HG02571 (cell line): Measurements from ENCODE around the gene CABLES1.
"Not testable (repeated sequence)": the region's sequence is repeated elsewhere in the genome, so short reads cannot be mapped to it uniquely, and the experiment has no call there.

ENCODE experiments used
- ATAC-seq: cut with Tn5 transposase; IDR thresholded peaks from one replicate; pipeline ENCODE4 v1.9.1; 2021; ENCODE audit warnings: mild to moderate bottlenecking, moderate library complexity; ENCODE audit not compliant: unreplicated experiment

Gene CABLES1

GRCh38 chr18:23109163-23109562 is 26.1 kb upstream of the CABLES1 start:
- ATAC-seq = not testable (repeated sequence)

DNA sequence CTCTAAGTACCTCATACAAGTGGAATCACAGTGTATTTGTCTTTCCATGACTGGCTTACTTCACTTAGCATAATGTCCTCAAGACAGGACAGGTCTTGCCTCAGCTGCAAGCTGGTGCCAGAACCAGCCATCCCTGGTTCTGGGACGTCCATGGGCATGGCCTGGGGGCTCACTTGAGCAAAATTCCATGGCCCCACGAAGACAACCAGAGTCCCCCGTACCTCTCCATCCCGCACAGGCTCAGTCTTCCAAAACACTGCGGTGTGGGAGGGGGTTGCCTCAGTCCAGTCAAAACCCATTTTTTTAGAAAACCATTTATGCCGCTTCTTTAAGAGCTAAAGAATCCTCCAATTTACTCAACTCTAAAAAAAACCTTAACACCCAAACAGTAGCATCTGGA is 21.7 kb upstream of the CABLES1 start:
- no peak for ATAC-seq

DNA sequence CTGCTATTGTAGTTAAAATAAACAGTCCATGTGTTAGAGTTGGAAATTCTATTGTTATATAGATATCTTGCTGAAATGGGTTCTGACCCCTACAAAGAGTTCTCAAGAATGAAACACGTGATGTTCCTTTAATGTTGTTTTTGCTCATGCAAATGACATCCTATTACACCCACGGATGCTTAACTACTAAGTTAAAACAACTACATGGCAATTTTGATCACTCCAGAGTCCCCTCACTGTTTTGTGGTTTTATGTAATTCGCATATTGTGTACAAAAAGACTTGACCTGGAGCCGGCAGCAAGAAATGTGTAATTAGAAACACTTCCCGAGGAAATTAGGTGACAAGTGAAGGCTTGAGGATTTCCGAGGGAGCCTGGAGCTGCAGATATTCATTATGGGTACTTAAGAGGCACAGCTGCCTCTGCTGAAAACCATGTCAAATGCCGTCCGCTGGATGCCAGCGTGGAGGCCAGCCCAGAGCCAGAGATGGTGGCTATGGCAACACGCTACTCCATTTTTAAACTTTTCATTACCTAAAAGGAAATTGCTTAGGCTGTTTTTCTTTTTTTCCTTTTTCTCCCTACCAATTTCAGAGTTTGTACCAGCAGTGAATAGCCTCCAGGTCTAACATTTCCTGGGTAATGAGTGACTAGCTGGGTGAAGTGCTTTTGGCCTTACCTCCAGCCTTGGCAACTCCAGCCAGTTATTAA is 21.0 kb upstream of the CABLES1 start:
- no peak for ATAC-seq

DNA sequence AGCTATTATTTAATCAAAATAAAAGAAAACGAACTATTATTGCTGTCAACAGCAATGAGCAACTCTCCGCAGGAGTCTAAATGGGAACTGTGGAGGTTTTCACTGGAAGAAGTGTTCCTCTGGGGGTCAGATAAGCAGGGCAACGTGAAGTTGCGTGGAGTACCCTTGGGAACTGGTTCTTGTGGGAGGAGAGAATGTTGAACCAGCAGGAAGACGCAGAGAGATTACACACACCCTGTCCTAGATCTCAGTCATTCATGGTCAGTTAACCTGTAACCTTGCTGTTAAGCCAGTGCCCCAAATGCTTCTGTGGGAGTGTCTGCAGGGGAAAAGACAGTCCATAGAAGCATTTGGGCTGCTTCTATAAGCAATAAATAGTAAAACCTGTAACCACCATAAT is 20.4 kb upstream of the CABLES1 start:
- no peak for ATAC-seq

- ATAC-seq = no peak
Observed at GRCh38 chr18:23115683-23116096, 19.6 kb upstream of the CABLES1 start.

DNA sequence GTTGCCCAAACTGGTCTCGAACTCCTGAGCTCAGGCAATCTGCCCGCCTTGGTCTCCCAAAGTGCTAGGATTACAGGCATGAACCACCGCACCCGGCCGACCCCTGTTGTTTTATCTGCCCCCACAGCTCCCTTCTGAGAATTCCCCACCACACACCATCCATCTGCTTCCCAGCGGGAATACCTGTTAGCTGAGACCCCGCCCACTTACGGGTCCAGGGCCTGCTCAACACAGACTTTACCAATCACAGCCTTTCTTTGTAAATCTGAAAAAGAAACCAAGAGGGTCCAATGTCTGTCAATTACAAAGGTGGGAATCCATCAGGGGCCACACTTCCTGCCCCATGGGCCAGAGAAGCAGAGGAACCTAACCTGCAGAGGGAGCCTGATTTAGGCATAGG is 14.2 kb upstream of the CABLES1 start:
- ATAC-seq = no peak

GRCh38 chr18:23122334-23123229 is 12.7 kb upstream of the CABLES1 start:
- no peak for ATAC-seq

- no peak for ATAC-seq
Observed at GRCh38 chr18:23126376-23127056, 8.8 kb upstream of the CABLES1 start.

DNA sequence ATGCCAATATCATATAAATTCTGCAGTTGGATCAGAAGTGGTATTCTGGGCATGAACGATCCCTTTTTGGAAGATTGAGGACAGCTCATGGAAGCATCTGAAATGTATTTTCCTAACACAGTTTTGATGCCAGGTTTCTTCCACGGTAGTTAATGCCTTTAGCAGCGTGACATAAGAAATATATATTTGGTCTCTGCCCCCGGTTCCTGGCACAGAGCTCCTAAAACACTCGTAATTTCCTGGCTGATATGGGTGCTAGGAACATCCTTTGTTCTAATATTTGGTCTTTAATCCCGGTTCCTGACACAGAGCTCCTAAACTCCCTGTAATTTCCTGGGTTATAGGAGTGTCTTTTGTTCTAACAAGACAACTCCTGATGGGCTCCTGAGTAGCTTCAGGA is 8.2 kb upstream of the CABLES1 start:
- no peak for ATAC-seq

- no peak for ATAC-seq
Observed at GRCh38 chr18:23129355-23130002, 5.8 kb upstream of the CABLES1 start.

DNA sequence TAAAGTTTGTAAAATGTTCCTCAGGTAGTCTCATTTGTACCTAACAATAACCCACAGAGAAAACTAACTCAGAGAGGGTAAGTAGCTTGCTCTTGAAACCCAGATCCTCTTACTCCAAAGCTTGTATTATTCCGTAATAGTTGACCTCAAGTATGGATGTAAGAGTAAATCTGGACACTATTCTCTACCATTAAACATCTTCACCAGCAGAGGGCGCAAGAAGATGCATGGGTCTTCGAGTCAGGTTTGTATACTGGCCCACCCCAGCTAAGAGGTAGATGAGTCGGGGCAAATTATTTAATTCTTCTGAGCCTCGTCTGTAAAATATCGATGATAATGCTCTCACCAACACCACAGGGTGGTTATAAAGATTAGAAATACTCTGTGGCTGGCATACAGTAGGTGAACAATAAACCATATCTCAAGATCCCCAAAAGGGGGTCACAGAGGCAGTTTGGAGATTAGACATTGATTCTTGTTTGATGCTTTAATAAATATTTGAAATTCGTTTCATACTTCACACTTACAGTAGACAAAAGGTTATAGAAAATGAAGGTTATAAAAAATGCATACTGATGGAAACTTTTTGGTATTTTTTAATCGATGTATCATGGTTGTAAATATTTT is 3.5 kb upstream of the CABLES1 start:
- ATAC-seq = no peak

- ATAC-seq = peak; percentile 37
Observed at GRCh38 chr18:23133860-23134779, 1.2 kb upstream of the CABLES1 start.

DNA sequence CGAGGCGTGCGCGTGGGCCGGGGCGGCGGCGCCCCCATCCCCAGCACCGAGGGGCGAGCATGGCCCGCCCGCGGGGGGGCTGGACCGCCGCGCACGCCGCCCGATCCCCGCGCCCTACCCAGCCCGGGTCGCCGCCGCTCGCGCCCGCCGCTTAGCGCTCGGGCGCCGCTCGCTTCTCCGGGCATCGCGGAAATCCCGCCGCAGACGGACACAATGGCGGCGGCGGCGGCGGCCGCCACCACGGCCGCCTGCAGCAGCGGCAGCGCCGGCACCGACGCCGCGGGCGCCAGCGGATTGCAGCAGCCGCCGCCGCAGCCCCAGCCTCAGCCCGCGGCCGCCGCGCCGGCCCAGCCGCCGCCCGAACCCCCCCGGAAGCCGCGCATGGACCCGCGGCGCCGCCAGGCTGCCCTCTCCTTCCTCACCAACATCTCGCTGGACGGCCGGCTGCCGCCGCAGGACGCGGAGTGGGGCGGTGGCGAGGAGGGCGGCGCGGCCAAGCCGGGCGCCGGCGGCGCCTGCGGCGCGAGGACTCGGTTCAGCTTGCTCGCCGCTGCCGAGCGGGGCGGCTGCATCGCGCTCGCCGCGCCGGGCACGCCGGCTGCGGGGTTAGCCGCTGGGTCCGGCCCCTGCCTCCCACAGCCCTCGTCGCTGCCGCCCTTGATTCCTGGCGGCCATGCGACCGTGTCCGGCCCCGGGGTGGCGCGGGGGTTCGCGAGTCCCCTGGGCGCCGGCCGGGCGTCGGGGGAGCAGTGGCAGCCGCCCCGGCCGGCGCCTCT is 453 bp downstream of the CABLES1 start:
- ATAC-seq = peak; percentile 34

GRCh38 chr18:23136326-23137096 is 1.2 kb downstream of the CABLES1 start:
- peak; percentile 12 for ATAC-seq

GRCh38 chr18:23137097-23137635 is 1.9 kb downstream of the CABLES1 start:
- no peak for ATAC-seq

GRCh38 chr18:23137788-23138216 is 2.5 kb downstream of the CABLES1 start:
- no peak for ATAC-seq

GRCh38 chr18:23138471-23138870 is 3.2 kb downstream of the CABLES1 start:
- no peak for ATAC-seq
